Measurements from ENCODE around the gene YEATS2.

The YEATS2 gene

GRCh38 chr3:183845090-183845489 lies 147.5 kb downstream of the YEATS2 start:
- DNase-seq = no peak

GRCh38 chr3:183845608-183846288 lies 148.2 kb downstream of the YEATS2 start:
- DNase-seq = no peak

DNA sequence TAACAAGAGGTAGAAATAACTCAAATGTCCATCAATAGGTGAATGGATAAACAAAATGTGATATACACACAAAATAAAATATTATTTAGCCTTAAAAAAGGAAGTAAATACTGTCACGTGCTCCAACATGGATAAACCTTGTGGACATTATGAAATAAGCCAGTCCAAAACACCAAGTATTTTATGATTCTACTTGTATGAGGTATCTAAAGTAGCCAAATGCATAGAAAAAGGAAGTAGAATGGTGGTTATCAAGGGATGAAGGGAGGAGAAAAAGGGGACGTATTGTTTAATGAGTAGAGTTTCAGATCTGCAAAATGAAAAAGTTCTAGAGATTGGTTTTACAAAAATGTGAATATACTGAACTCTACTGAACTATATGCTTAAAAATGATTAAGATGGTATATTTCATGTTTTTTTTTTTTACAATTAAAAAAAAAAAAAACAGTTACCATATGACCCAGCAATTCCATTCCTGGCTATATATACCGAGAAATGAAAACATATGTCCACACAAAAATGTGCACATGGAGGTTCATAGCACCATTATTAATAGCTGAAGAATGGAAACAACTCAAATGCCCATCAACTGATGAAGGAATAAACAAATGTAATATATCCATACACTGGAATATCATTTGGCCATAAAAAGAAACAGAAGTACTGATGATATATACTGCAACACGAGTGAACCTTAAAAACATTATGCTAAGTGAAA lies 156.9 kb downstream of the YEATS2 start:
- no peak for DNase-seq

GRCh38 chr3:183857863-183858262 lies 160.3 kb downstream of the YEATS2 start:
- no peak for DNase-seq

Data from effector CD4-positive, alpha-beta T cell (primary cell).